ENCODE results near the gene WRAP53. TPM values are rescaled to one million over a fixed set of nuclear protein-coding genes. Genes with fewer than 3 reads are reported as not detected.

WRAP53 gene
- polyA plus RNA-seq, 6 donors from 2014 or later: 3.2 to 14.9 (median 12.9) TPM

GRCh38 chr17:7706631-7707354 is 18.5 kb downstream of the WRAP53 start:
- DNase-seq (no peak), ATAC-seq (ENCODE audit: low read depth in 2 of 2) (no peak)
- peaks cover 0 to 4% (median 0%) of the 10 kb centered on the region in 7 donors for H3K9me3 Mint-ChIP-seq
- H3K36me3 Mint-ChIP-seq: peaks cover 4 to 34% of the 10 kb centered on the region in 2 donors
- peak overlapping the region in 3 of 8 donors; percentile 9 to 58 (median 27) for H3K4me3 Mint-ChIP-seq
- H3K4me1 Mint-ChIP-seq: peaks cover 30 to 35% (median 34%) of the 10 kb centered on the region in 3 donors
- H3K27me3 Mint-ChIP-seq: peaks cover 54 to 89% (median 81%) of the 10 kb centered on the region in 3 donors
- peak overlapping the region in 1 of 6 donors; percentile 32 for H3K27ac Mint-ChIP-seq

- H3K4me3 Mint-ChIP-seq: no peak overlapping the region
- H3K36me3 Mint-ChIP-seq: peaks cover 0 to 29% of the 10 kb centered on the region in 2 donors
- ATAC-seq (ENCODE audit: low read depth in 2 of 2) (no peak), DNase-seq (no peak)
- H3K4me1 Mint-ChIP-seq: peaks cover 30 to 35% (median 34%) of the 10 kb centered on the region in 3 donors
- peaks cover 59 to 90% (median 82%) of the 10 kb centered on the region in 3 donors for H3K27me3 Mint-ChIP-seq
- H3K27ac Mint-ChIP-seq: no peak overlapping the region
- H3K9me3 Mint-ChIP-seq: peaks cover 0 to 4% (median 0%) of the 10 kb centered on the region in 7 donors
These were observed 19.2 kb downstream of the WRAP53 start for GRCh38 chr17:7707446-7707845.

GRCh38 chr17:7707858-7708750 is 19.8 kb downstream of the WRAP53 start:
- DNase-seq (no peak), ATAC-seq (ENCODE audit: low read depth in 2 of 2) (no peak)
- no peak overlapping the region for H3K27ac Mint-ChIP-seq
- peaks cover 30 to 35% (median 34%) of the 10 kb centered on the region in 3 donors for H3K4me1 Mint-ChIP-seq
- no peak overlapping the region for H3K4me3 Mint-ChIP-seq
- H3K9me3 Mint-ChIP-seq: peaks cover 0 to 4% (median 0%) of the 10 kb centered on the region in 7 donors
- H3K27me3 Mint-ChIP-seq: peaks cover 65 to 90% (median 84%) of the 10 kb centered on the region in 3 donors
- H3K36me3 Mint-ChIP-seq: peaks cover 0 to 22% of the 10 kb centered on the region in 2 donors

- ATAC-seq (ENCODE audit: low read depth in 2 of 2): no peak
- Mint-ChIP-seq H3K36me3 (peaks cover 0 to 16% of the 10 kb centered on the region in 2 donors), H3K9me3 (peaks cover 0 to 4% (median 0%) of the 10 kb centered on the region in 7 donors), H3K4me1 (peaks cover 24 to 33% (median 26%) of the 10 kb centered on the region in 3 donors), H3K4me3 (no peak overlapping the region), H3K27ac (no peak overlapping the region), H3K27me3 (peaks cover 64 to 90% (median 84%) of the 10 kb centered on the region in 3 donors)
- no peak for DNase-seq
These were observed 20.8 kb downstream of the WRAP53 start for GRCh38 chr17:7709031-7709430.

- Mint-ChIP-seq H3K4me1 (peaks cover 16 to 25% (median 17%) of the 10 kb centered on the region in 3 donors), H3K27me3 (peaks cover 58 to 92% (median 87%) of the 10 kb centered on the region in 3 donors), H3K9me3 (peaks cover 0 to 4% (median 0%) of the 10 kb centered on the region in 7 donors), H3K4me3 (peak overlapping the region in 2 of 8 donors; percentile 9 to 36), H3K36me3 (peaks cover 0 to 16% of the 10 kb centered on the region in 2 donors), H3K27ac (no peak overlapping the region)
- ATAC-seq (ENCODE audit: low read depth in 2 of 2) (no peak), DNase-seq (no peak)
These were observed 22.0 kb downstream of the WRAP53 start for GRCh38 chr17:7710301-7710700.

GRCh38 chr17:7711051-7711755 is 22.9 kb downstream of the WRAP53 start:
- Mint-ChIP-seq H3K4me3 (peak overlapping the region in 2 of 8 donors; percentile 38 to 64), H3K4me1 (peaks cover 10 to 18% (median 12%) of the 10 kb centered on the region in 3 donors), H3K36me3 (peaks cover 0 to 8% of the 10 kb centered on the region in 2 donors), H3K27me3 (peaks cover 60 to 92% (median 88%) of the 10 kb centered on the region in 3 donors), H3K9me3 (peaks cover 0 to 4% (median 0%) of the 10 kb centered on the region in 7 donors), H3K27ac (no peak overlapping the region)
- DNase-seq (no peak), ATAC-seq (ENCODE audit: low read depth in 2 of 2) (peak in 1 of 2 donors; percentile 49)

GRCh38 chr17:7712111-7712771 is 24.0 kb downstream of the WRAP53 start:
- Mint-ChIP-seq H3K36me3 (peaks cover 0 to 7% of the 10 kb centered on the region in 2 donors), H3K9me3 (peaks cover 0 to 4% (median 0%) of the 10 kb centered on the region in 7 donors), H3K27me3 (peaks cover 58 to 92% (median 88%) of the 10 kb centered on the region in 3 donors), H3K4me1 (peaks cover 16 to 25% (median 21%) of the 10 kb centered on the region in 3 donors), H3K27ac (peak overlapping the region in 1 of 6 donors; percentile 72), H3K4me3 (no peak overlapping the region)
- peak; percentile 40 to 52 for ATAC-seq (ENCODE audit: low read depth in 2 of 2)
- DNase-seq: no peak

GRCh38 chr17:7713782-7714181 is 25.5 kb downstream of the WRAP53 start:
- H3K27ac Mint-ChIP-seq: peak overlapping the region in 1 of 6 donors; percentile 6
- H3K27me3 Mint-ChIP-seq: peaks cover 61 to 95% (median 93%) of the 10 kb centered on the region in 3 donors
- H3K4me1 Mint-ChIP-seq: peaks cover 24 to 38% (median 35%) of the 10 kb centered on the region in 3 donors
- no peak for ATAC-seq (ENCODE audit: low read depth in 2 of 2)
- peak overlapping the region in 1 of 8 donors; percentile 74 for H3K4me3 Mint-ChIP-seq
- DNase-seq: no peak
- H3K36me3 Mint-ChIP-seq: peaks cover 0 to 7% of the 10 kb centered on the region in 2 donors
- H3K9me3 Mint-ChIP-seq: peaks cover 0 to 4% (median 0%) of the 10 kb centered on the region in 7 donors

- peak overlapping the region in 2 of 8 donors; percentile 42 to 51 for H3K4me3 Mint-ChIP-seq
- H3K4me1 Mint-ChIP-seq: peaks cover 23 to 34% (median 33%) of the 10 kb centered on the region in 3 donors
- no peak for DNase-seq
- H3K9me3 Mint-ChIP-seq: peaks cover 0 to 4% (median 0%) of the 10 kb centered on the region in 7 donors
- peaks cover 0 to 4% of the 10 kb centered on the region in 2 donors for H3K36me3 Mint-ChIP-seq
- no peak overlapping the region for H3K27ac Mint-ChIP-seq
- H3K27me3 Mint-ChIP-seq: peaks cover 66 to 99% (median 99%) of the 10 kb centered on the region in 3 donors
- ATAC-seq (ENCODE audit: low read depth in 2 of 2): no peak
These were observed 26.7 kb downstream of the WRAP53 start for GRCh38 chr17:7714721-7715594.

- H3K27me3 Mint-ChIP-seq: peaks cover 59 to 99% (median 97%) of the 10 kb centered on the region in 3 donors
- H3K36me3 Mint-ChIP-seq: no peaks in the 10 kb centered on the region
- peaks cover 16 to 26% (median 23%) of the 10 kb centered on the region in 3 donors for H3K4me1 Mint-ChIP-seq
- H3K27ac Mint-ChIP-seq: peak overlapping the region in 1 of 6 donors; percentile 33
- ATAC-seq (ENCODE audit: low read depth in 2 of 2): no peak
- no peak for DNase-seq
- peak overlapping the region in 6 of 8 donors; percentile 30 to 80 (median 68) for H3K4me3 Mint-ChIP-seq
- H3K9me3 Mint-ChIP-seq: peaks cover 0 to 2% (median 0%) of the 10 kb centered on the region in 7 donors
These were observed 27.9 kb downstream of the WRAP53 start for GRCh38 chr17:7715936-7716886.
